NCI-H1930 (cell line): Measurements from ENCODE around the gene PTPN22.
"Not testable (repeated sequence)": the region's sequence is repeated elsewhere in the genome, so short reads cannot be mapped to it uniquely, and the experiment has no call there.

Experiments used
- DNase-seq, 2 experiments: peaks; one replicate each; lab custom pipeline; 2025; lab: John Stamatoyannopoulos, UW

The PTPN22 gene

GRCh38 chr1:113852694-113853093 lies 18.8 kb downstream of the PTPN22 start:
- DNase-seq = not testable (repeated sequence)

DNA sequence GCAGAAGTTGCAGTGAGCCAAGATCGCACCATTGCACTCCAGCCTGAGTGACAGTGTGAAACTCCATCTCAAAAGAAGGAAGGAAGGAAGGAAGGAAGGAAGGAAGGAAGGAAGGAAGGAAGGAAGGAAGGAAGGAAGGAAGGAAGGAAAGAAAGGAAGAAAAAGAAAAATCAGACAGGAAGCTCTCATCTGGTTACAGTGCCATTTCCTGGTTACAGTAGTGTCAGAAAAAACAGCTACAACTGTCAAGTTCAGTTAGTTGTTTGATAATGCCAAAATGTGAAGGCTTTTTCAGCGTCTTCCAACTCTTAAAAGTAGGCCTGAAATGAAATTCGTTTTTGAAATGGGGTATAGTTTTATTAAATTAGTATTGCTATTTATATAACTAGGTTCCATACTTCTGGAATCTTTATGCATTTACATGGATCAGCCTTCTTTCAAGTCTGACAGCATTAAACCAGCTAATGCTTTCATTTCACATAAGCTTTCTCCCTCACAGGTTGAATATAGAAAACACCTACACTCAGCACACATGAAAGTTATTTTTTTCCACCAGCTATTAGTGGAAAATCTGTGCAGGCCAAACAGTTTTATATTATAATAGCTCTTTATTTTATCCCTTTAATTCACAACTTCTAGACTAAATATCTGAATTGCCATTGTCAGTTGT lies 21.2 kb downstream of the PTPN22 start:
- no peak for DNase-seq

DNA sequence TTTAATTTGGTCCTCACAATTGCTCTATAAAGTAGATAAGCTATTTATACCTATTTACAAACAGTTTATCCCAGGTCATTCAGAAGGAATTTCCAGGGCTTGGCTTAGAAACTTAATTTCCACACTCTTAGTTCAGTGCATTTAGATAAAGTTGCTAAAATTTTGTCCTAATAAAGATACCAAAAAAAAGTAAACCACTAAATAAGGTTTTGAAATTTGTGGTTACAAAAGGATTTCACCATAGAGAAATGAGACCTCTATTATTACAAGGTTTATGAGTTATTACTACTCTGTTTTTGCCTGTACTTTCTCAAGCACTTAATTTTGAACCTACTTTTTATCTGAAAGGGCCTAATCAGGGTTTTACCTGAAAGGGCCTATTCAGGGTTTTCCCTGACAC lies 22.4 kb downstream of the PTPN22 start:
- no peak for DNase-seq

DNA sequence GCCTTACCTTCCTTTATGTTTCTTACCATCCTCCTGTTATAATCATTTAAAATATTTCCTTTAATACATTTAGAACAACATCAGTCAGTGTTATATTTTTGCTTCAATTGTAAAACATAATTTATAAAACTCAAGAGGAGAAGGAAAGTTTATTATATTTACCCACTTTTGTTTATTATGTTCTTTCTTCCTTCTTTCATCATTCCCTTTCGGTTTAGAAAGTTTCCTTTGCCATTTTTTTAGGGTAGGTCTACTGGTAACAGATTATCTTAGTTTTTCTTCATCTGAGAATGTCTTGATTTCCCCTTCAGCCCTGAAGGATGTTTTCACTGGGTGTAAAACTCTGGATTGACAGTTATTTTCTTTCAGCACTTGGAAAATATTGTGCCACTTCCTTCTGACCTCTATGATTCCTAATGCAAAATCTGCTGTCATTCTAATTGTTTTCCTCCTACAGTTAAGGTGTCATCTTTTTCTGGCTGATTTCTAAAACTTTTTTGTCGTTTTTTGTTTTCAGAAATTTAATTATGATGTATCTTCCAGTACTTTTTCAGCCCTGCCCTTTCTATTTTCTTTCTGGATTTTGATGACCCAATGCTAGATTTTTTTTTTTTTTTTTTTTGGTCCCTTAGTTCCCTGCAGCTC lies 25.0 kb downstream of the PTPN22 start:
- DNase-seq = no peak

DNA sequence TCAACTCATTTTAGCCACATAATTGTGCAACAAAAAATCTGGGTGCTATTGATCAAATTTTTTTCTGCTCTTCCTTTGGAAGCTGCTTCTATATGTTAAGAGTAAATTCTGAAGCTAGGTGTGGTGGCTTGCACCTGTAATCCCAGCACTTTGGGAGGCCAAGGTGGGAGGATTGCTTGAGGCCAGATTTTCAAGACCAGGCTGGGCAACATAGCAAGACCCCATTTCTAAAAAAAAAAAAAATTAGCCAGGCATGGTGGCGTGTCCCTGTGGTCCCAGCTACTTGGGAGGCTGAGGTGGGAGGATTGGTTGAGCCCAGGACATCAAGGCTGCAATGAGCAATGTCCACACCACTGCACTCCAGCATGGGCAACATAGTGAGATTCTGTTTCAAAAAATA lies 35.0 kb downstream of the PTPN22 start:
- no peak for DNase-seq

GRCh38 chr1:113835686-113836290 lies 35.7 kb downstream of the PTPN22 start:
- peak in 1 of 2 experiments; percentile 18 for DNase-seq

GRCh38 chr1:113834716-113835115 lies 36.8 kb downstream of the PTPN22 start:
- DNase-seq = no peak

- no peak for DNase-seq
These were observed 41.5 kb downstream of the PTPN22 start for GRCh38 chr1:113830039-113830438.

- DNase-seq = no peak
These were observed 49.6 kb downstream of the PTPN22 start for GRCh38 chr1:113821916-113822315.

- DNase-seq = no peak
These were observed 52.9 kb downstream of the PTPN22 start for GRCh38 chr1:113818578-113818977.

DNA sequence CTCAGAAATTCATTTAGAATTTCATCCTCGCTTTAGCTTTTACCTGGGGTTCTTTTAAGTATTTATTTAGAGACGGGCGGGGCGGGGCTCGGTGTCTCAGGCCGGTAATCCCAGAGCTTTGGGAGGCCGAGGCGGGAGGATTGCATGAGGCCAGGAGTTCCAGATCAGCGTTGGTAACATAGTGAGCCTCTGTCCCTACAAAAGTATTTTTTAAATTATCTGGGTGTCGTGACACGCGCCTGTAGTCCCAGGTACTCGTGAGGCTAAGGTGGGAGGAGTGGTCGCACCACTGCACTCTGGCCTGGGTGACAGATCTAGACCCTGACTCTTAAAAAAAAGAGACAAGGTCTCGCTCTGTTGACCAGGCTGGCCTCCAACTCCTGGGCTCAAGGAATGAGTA lies 58.3 kb downstream of the PTPN22 start:
- no peak for DNase-seq

GRCh38 chr1:113812661-113813135 lies 58.8 kb downstream of the PTPN22 start:
- DNase-seq = no peak

GRCh38 chr1:113811888-113812660 lies 59.4 kb downstream of the PTPN22 start, which contains the start of gene RSBN1:
TSS of gene RSBN1 (minus strand) at chr1:113812476. CDS start at chr1:113812412, 64 bp downstream.
- DNase-seq = peak; percentile 98 to 99

- no peak for DNase-seq
These were observed 60.2 kb downstream of the PTPN22 start for GRCh38 chr1:113811156-113811887.

DNA sequence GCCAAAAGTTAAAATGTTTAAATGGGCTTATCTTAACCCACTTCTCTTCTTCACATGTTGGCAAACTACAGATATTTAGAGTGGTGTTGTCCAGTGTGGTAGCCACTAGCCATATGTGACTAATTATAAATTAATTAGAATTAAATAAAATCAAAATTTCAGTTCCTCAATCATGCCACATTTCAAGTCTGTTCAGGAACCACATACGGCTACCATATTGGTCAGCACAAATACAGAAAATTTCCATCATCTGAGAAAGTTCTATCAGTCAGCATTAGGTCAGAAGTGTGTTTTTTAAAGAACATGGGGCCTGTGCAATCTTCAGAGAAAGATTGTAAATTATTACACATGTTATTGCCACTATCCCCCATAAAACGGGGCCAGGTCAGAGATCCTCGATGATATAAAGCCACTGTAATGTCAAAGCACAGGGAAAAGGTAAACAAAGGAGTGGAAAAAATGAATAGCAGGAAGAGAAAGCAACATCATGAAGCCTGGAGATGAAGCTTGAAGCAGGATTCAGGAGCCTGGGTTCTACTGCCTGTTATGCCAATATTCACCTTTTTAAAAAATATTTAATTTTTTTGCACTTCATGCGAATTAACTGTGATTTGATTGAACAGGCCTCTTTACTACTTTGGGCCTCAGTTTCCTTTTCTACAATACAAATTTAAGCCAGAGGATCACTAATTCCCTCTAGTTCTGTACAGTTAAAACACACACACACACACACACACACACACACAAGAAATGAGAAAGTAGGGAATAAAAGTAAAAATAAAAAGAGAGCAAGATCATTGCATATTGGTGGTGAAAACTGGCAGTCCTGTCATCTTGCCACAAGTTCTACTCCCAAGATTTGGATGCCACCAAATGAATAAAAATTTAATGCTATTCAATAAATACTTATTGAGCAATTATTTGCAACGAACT lies 61.6 kb downstream of the PTPN22 start:
- DNase-seq = no peak

DNA sequence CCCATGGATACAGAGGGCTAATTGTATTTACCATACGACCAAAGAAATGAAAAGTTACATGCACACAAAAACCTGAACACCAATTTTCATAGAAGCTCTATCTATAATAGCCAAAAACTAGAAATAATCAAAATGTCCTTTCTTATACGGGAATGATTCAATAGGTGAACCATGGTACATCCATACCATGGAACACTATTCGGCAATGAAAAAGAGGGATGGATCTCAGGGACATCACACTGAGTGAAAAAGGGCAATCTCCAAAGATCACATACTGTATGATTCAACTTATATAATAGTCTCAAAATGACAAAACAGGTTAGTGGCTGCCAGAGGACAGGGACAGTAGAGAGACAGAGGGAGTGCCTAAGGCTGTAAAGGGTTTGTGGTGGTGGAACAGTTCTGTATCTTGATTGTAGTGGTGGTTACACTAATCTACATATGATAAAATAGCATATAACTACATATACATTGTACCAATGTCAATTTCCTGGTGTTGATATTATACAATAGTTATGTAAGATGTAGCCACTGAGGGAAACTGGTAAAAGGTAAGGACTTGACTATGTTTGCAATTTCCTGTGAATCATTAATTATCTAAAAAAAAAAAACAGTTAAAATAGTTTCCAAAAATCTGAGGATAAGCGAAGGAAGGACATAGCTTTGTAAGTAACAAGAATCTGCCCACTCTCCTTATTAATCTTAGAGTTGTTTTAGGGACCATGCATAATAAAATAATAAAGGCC lies 62.9 kb downstream of the PTPN22 start:
- DNase-seq = no peak

- DNase-seq = no peak
These were observed 65.9 kb downstream of the PTPN22 start for GRCh38 chr1:113805639-113806038.

DNA sequence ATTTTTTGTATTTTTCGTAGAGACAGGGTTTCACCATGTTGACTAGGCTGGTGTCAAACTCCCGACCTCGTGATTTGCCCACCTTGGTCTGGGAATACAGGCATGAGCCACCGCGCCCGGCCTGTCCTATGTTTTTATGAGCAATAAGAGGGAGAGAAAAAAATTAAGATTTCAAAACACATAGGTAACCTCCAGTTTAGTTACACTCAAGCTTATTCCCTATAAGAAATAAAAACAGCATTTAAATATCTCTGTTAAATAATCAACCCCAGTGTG lies 66.3 kb downstream of the PTPN22 start:
- no peak for DNase-seq

DNA sequence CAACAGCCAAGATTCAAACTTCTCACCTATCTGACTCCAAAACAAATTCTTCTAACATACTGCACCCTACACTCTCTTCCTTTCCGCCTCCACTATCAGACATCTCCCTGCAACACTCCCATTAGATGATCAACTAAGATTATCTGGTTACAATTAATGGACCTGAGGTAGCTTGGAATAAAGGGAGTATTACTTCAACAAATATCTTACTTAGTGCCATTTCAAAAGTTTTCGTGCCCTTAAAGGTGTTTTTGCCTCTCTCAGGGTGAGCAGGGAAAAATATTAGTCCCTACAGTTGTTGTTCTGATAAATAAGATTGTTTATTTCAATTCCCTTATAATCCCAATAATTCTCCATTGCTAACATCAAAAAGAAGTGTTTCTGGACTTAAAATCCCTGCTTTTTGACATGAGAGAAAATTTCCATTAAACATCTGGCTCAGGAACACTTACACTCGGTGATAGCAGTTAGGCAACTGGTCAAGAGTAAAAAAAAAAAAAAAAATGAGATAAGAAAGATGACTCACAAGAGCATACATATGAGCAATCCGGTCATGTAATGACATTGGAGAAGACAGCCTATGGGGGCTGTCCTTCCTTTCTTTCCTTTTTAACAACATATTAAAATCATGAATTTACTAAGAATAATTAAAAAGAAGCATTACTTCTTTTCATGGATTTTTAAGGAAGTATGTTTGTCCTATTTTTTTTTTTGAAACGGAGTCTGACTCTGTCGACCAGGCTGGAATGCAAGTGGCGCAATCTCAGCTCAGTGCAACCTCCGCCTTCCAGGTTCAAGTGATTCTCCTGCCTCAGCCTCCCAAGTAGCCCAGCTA lies 66.9 kb downstream of the PTPN22 start:
- DNase-seq = no peak
